ENCODE data around the gene SARM1. TPM values are rescaled to one million over a fixed set of nuclear protein-coding genes. Genes with fewer than 3 reads are reported as not detected.

The SARM1 gene
- polyA plus RNA-seq, 4 donors: 10.4 to 16.2 (median 12.7) TPM

GRCh38 chr17:28367641-28368305 is 3.7 kb upstream of the SARM1 start:
- DNase-seq (ENCODE audit: low read depth in 4 of 4, low spot score in 3 of 4): no peak

DNA sequence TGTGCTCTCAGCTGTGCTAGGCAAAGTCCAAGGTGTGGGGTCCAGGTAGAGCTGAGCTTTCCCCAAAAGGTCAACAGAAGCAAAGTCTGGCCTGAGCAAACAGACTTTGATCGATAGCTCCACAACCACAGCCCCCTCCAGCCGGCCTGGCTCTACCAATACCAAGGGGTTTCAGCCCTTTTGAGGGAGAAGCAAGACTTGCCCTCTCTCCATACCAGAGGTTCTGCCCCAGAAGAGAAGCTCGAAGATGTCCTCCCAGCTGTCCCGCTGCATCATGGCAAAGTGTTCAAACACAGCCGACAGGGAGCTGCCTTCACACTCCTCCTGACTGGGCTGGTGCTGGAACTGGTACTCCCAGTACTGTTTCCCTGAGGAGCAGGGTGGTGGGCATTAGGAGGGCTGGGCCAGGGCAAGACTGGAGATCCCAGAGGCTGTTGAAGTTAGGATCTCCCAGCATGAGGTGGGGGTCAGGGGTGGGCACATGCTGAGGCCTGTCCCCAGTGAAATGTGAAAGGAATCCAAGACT is 3.1 kb upstream of the SARM1 start:
- DNase-seq (ENCODE audit: low read depth in 4 of 4, low spot score in 3 of 4): no peak

DNA sequence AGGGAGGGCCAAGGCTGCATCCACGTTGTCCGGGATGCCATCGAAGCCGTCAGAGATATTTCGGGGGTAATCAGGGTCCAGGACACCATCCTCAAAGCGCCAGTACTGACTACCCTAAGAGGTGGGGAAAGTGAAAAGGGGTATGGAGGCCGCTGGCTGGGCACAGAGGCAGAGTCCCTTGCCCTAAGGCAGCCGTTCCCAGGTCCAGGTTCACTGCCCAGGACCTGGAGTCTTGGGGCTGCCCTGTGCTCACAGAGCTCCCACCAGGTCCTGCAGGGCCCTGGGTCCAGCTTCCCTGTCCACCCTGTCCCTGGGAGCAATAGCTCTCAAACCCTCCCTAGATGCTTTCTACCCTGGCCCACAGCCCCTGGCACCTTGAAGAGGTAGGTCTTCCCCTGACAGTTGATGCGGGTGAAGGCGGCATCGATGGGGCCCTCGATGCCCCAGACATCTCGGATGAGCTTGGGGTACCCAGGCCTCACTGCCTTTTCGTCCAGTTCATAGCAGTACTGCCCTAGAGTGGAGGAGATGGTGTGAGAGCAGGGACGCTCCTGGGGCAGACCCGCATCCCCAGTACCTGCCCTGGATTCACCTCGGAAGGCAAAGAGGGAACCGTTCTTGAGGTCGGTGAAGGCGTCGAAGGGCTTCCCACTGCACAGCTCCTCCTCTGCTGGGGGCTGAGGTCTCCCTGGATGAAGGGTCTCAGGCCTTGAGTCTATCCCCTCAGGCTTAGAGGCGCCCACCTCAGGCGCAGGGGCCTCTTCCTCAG is 2.4 kb upstream of the SARM1 start:
- DNase-seq (ENCODE audit: low read depth in 4 of 4, low spot score in 3 of 4): no peak

DNA sequence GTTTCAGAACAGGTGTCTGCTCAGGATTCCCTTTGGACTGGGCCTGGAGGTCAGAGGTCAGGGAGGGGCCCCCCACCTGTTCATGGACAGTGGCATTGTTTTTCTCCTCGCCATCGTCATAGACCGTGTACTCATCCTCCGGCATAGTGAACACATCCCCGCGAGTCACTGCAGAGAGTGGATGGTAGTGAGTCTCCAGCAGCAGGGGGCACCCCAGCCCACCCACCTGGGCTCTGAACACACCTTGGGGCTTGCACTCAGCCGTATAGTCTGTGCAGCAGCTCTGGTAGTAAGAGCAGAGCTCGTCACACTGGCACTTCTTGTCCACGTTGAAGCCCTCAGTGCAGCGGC is 1.8 kb upstream of the SARM1 start:
- DNase-seq (ENCODE audit: low read depth in 4 of 4, low spot score in 3 of 4): no peak

DNA sequence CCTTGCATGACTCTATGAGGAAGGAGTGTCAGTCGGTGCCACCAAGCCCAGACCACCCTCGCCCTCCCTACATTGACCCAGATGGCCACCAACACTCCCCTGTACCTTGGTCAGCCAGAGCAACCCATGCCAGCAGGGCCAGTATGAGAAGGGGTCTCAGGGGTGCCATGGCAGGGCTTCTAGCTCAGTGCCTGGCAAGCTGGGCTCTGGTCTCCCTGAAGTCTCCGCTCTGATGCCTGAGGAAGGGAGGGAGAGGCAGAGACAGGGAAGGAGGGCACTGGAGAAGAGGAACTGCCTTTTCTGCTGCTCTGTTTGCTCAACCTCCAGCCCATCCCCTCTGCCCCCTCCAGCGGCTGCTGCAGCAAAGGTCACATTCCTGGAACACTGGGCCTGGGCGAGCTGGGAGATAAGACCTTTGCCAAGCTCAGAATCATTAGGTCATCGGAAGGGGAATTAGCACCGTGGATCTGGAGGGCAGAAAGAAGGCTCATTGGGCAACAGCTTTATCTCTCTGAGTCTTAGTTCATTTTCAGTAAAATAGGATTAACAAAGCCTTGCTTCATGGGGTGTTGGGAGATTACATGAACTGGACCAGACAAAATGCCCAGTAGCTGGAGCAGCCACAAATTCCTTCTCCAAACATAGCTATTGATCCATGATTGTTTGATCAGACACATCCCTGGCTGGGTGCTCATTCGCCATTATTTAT is 1.3 kb upstream of the SARM1 start, which contains the start of gene VTN:
Gene VTN, minus strand, starts transcription at position 273 of the 709 bp plus-strand sequence. Its CDS starts 104 bp downstream, at position 169.
- no peak for DNase-seq (ENCODE audit: low read depth in 4 of 4, low spot score in 3 of 4)

DNA sequence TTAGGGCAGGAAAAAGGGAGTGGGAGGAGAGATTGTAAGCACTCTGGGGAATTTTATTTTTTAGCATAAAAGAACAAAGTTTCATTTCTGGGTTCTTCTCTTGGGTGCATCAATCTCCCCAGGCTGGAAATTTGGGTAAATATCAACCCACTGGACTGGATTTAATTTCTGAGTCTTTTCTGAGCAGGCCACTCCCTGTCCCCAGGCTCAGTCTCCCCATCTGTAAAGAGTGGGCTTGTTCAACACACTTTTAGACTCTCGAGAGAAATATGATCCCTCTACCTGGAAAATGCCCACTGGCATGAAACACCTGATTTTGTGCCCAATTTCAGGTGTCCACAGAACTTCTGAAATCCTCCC is 770 bp upstream of the SARM1 start:
- DNase-seq (ENCODE audit: low read depth in 4 of 4, low spot score in 3 of 4): no peak

- no peak for DNase-seq (ENCODE audit: low read depth in 4 of 4, low spot score in 3 of 4)
Observed at GRCh38 chr17:28372203-28372944, 880 bp downstream of the SARM1 start.

- DNase-seq (ENCODE audit: low read depth in 4 of 4, low spot score in 3 of 4): no peak
Observed at GRCh38 chr17:28372945-28373274, 1.4 kb downstream of the SARM1 start.

DNA sequence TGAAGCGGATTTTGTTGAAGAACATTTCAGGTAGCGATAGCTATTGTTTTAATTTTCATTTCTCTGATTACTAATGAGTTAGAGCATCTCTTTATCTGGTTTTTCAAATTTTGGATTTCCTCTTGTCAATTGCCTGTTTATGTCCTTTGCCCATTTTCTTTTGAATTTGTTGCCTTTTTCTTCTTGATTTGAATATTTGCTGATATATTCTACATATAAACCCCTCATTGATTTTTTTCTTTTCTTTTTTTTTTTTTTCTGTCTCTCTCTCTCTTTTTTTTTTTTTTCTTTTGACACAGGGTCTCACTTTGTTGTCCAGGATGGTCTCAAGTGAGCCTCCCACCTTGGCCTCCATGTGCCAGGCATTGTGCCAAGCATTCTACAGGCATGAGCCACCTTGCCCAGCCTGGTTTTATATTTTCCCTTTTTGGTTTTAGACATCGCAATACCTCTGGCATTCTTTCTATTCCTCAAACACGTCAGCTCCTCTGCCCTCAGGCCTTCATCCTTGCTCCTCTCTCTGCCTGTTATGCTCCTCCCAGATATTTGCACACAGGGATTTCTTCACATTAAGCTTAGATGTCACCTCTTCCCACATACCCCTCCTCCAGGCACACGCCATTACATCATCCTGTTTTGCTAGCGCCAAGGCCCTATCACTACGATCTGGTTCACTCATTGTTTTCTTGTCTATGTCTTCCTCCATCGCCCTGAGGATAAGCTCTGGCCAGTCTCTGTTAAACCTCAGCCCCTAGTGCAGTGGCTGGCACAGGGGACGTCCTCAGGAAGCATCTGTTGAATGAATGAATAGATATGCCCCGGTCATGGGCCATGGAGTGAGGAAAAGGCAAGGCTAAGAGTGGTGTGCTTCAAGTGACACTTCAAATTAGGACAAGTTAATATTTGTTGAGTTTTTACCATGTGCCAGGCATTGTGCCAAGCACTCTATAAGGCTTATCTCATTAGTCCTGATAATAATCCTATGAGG is 8.6 kb downstream of the SARM1 start:
- DNase-seq (ENCODE audit: low read depth in 4 of 4, low spot score in 3 of 4): no peak

GRCh38 chr17:28381141-28381825 is 9.8 kb downstream of the SARM1 start:
- DNase-seq (ENCODE audit: low read depth in 4 of 4, low spot score in 3 of 4): no peak

- DNase-seq (ENCODE audit: low read depth in 4 of 4, low spot score in 3 of 4): no peak
Observed at GRCh38 chr17:28384281-28385036, 13.0 kb downstream of the SARM1 start.

- no peak for DNase-seq (ENCODE audit: low read depth in 4 of 4, low spot score in 3 of 4)
Observed at GRCh38 chr17:28385037-28385400, 13.5 kb downstream of the SARM1 start.

DNA sequence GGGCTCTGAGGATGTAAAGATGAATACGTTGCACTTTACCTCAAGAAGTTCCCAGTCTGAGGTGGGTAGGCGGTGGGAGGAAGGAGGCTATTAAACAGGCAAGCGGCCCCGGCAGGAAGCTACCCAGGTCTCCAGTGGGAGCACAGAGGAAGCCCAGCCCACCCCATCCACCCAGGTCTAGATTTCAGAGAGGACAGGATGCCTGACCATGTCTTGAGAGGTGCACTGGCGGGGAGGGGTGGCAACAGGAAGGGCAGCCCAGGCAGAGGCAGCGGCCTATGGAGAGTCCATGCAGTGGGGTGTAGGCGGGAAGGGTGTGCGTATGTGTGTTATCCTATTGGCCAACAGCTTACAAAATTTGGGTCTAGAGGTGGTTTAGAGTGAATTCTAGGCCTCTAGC is 13.9 kb downstream of the SARM1 start:
- DNase-seq (ENCODE audit: low read depth in 4 of 4, low spot score in 3 of 4): no peak

DNA sequence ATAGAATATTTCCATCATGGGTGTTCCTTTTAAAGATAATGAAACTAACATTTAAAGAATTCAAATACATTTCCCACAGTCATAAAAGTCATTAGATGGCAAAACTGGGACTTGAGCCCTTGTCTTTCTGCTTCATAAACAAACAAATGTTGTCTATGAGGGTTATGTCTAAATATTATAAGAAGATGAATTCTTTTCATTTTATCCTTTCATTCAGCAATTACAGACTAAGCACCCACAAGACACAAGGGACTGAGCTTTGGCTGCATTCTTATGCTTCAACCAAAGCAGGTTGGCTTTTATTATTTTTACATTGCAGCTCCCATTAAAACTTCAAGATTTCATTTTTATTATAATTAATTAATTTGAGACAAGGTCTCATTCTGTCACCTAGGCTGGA is 14.9 kb downstream of the SARM1 start:
- DNase-seq (ENCODE audit: low read depth in 4 of 4, low spot score in 3 of 4): no peak

DNA sequence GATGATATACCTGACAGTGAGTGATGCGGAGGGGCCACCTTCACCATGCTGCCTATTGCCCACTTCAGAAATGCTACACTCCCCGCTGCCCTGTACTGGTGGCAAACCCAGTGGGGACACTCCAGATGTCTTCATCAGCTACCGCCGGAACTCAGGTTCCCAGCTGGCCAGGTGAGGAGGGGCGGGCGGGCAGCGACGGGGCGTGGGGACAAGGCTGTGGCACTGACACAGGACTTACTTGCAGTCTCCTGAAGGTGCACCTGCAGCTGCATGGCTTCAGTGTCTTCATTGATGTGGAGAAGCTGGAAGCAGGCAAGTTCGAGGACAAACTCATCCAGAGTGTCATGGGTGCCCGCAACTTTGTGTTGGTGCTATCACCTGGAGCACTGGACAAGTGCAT is 16.6 kb downstream of the SARM1 start:
- no peak for DNase-seq (ENCODE audit: low read depth in 4 of 4, low spot score in 3 of 4)

DNA sequence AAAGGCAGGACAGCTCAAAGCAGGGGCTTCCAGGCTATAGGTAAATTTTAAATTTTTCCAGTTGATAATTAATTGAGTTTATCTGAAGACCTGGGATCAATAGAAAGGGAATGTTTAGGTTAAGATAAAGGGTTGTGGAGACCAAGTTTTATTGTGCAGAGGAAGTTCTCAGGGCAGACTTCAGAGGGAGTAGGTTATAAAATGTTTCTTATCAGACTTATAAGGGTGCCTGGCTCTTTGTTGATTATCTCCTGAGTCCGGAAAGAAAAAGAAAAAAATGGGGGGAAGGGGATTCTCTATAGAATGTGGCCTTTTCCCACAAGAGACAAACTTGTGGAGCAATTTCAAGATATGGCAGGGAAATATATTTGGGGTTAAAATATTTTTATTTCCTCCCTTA is 18.6 kb downstream of the SARM1 start:
- no peak for DNase-seq (ENCODE audit: low read depth in 4 of 4, low spot score in 3 of 4)

GRCh38 chr17:28390563-28390962 is 19.1 kb downstream of the SARM1 start:
- no peak for DNase-seq (ENCODE audit: low read depth in 4 of 4, low spot score in 3 of 4)

DNA sequence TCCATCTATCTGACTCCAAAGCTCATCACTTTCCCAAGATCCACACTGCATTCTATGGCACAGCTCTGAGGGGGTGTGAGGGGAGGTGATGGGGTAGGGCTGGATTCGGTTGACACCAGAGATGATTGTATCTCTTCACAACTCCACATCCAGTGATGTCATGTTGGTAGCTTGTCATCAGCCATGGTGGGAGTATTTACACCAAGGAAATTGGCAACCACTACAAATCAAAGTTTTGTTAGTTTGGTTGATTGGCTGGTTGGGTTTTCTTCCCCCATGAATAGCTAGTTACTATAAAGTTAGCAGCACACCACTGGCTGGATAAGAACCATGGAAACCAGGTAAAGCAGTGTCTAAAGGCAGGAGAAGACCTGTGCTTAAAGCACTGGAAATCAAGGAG is 19.5 kb downstream of the SARM1 start:
- DNase-seq (ENCODE audit: low read depth in 4 of 4, low spot score in 3 of 4): no peak

GRCh38 chr17:28391401-28391800 is 19.9 kb downstream of the SARM1 start:
- DNase-seq (ENCODE audit: low read depth in 4 of 4, low spot score in 3 of 4): no peak

Data from left renal pelvis (tissue), 4 donors.